ENCODE data around the gene LYPD8.

Gene LYPD8

DNA sequence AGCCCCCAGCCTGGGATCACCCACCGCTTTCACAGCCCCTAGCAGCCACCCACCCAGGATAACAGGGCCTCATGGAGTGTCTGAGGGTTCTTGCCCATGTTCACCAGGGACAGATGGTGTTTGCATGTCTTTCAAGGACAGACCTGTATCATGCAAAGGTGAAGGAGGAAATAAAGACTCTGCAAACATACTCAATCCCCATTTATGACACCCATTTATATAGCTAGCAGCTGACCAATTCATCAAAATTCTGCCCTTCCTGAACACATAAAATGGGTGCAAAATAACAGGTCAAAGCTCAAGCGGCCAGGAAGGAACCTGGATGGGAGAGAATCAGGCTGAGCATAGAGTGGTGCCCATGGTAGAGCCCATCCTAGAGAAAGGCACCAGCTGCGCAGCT, 32.8 kb upstream of the LYPD8 start:
- H3K9ac ChIP-seq (ENCODE audit: low read depth, low read length), result no peak overlapping the region
- H3K4me3 ChIP-seq (ENCODE audit: low read length), result no peak overlapping the region
- no peak overlapping the region for H3K27ac ChIP-seq (ENCODE audit: low read length)
- no peaks in the 10 kb centered on the region for H3K4me1 ChIP-seq (ENCODE audit: insufficient read depth, low read length)
- H3K27me3 ChIP-seq (ENCODE audit: insufficient read depth, low read length), result no peaks in the 10 kb centered on the region
- peaks cover 88% of the 10 kb centered on the region for H3K9me3 ChIP-seq (ENCODE audit: insufficient read depth, low read depth, low read length)
- no peaks in the 10 kb centered on the region for H3K36me3 ChIP-seq (ENCODE audit: insufficient read depth, low read depth, low read length)

- no peak overlapping the region for H3K4me3 ChIP-seq (ENCODE audit: low read length)
- H3K27ac ChIP-seq (ENCODE audit: low read length), result no peak overlapping the region
- H3K9ac ChIP-seq (ENCODE audit: low read depth, low read length), result no peak overlapping the region
- no peaks in the 10 kb centered on the region for H3K36me3 ChIP-seq (ENCODE audit: insufficient read depth, low read depth, low read length)
- no peaks in the 10 kb centered on the region for H3K27me3 ChIP-seq (ENCODE audit: insufficient read depth, low read length)
- peaks cover 88% of the 10 kb centered on the region for H3K9me3 ChIP-seq (ENCODE audit: insufficient read depth, low read depth, low read length)
- no peaks in the 10 kb centered on the region for H3K4me1 ChIP-seq (ENCODE audit: insufficient read depth, low read length)
These were observed 31.9 kb upstream of the LYPD8 start for GRCh38 chr1:248787430-248787829.

DNA sequence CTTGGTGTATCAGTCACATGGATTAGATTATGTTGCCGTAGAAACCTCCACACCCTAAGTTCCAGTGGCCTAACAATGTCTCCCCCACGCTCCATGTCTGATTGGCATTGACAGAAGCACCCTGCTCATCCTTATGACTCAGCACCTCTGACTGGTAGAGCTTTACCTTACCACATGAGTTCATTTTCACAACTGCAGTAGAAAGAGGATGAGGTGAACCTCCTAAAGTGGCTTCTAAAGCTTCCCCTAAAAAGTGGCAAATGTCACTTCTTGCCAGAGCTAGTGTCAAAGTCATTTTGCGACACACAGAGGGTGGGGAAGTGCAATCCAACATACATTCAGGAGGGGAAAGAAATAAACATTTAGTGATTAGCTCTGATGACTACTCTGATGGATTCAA, 30.6 kb upstream of the LYPD8 start:
- Histone ChIP-seq H3K4me1 (ENCODE audit: insufficient read depth, low read length) (no peaks in the 10 kb centered on the region), H3K9me3 (ENCODE audit: insufficient read depth, low read depth, low read length) (peaks cover 92% of the 10 kb centered on the region), H3K9ac (ENCODE audit: low read depth, low read length) (no peak overlapping the region)

DNA sequence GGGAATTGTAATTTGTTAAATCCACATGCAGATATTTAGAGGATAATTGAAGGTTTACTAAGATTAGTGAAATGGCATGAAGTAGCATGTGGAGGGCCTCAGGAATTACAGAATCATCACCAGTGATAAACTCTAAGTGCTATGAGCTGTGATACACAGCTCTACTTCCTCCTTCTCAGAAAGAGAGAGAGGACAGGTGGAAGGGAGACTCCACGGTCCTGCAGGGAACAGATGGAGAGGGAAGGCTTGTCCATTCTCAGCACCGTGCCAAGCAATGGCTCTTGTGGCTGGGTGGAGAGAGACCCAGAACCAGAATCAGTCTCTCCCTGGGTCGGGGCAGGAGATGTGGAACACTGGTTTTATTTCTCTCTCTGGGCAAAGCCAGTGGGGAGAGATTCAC, 27.8 kb upstream of the LYPD8 start:
- no peaks in the 10 kb centered on the region for H3K27me3 ChIP-seq (ENCODE audit: insufficient read depth, low read length)
- H3K27ac ChIP-seq (ENCODE audit: low read length), result no peak overlapping the region
- H3K4me1 ChIP-seq (ENCODE audit: insufficient read depth, low read length), result no peaks in the 10 kb centered on the region
- no peak overlapping the region for H3K9ac ChIP-seq (ENCODE audit: low read depth, low read length)
- peaks cover 95% of the 10 kb centered on the region for H3K9me3 ChIP-seq (ENCODE audit: insufficient read depth, low read depth, low read length)
- no peaks in the 10 kb centered on the region for H3K36me3 ChIP-seq (ENCODE audit: insufficient read depth, low read depth, low read length)
- no peak overlapping the region for H3K4me3 ChIP-seq (ENCODE audit: low read length)

More for the DNA sequence above, 30.6 kb upstream of the LYPD8 start:
- Histone ChIP-seq H3K4me3 (ENCODE audit: low read length) (no peak overlapping the region; the same call in 1 of the 2 replicates), H3K27me3 (ENCODE audit: insufficient read depth, low read length) (no peaks in the 10 kb centered on the region), H3K27ac (ENCODE audit: low read length) (no peak overlapping the region), H3K36me3 (ENCODE audit: insufficient read depth, low read depth, low read length) (no peaks in the 10 kb centered on the region)

DNA sequence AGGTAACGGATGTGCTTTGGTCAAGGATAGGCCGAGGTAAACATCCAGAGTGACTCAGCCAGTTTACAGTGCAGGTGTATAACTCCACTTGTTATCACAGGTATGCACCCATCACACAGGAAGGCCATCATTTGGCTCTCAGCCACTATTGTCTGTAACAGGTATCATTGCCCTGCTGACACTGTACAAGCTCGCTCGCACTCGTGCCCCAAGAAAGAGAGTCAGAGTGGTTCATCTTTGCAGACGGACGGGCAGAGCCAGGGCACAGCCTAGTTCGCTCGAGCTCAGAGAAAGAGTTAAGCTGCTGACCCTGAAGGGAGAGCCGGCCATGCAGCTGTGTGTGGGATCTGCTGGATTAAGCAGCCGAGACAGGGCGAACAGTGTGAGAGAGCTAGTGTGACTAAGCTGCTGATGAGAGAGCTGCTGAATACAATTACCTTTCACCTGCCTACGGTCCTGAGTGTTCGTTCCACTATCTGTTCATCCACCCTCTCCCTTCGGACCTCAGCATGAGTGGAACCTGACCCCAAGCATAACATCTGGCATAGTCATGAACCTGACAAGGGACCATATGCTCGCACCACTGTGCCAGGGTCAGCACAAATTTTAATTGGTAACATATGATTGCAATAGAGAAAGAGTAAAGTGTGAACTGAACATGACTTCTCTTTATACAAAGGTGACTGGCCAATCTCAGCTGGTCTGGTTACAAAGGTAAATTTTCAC, 27.0 kb upstream of the LYPD8 start:
- H3K9me3 ChIP-seq (ENCODE audit: insufficient read depth, low read depth, low read length), result peaks cover 93% of the 10 kb centered on the region
- H3K9ac ChIP-seq (ENCODE audit: low read depth, low read length), result no peak overlapping the region
- H3K4me3 ChIP-seq (ENCODE audit: low read length), result no peak overlapping the region

GRCh38 chr1:248779350-248779749, 23.8 kb upstream of the LYPD8 start:
- Histone ChIP-seq H3K9ac (ENCODE audit: low read depth, low read length) (no peak overlapping the region), H3K4me1 (ENCODE audit: insufficient read depth, low read length) (no peaks in the 10 kb centered on the region), H3K27ac (ENCODE audit: low read length) (no peak overlapping the region), H3K36me3 (ENCODE audit: insufficient read depth, low read depth, low read length) (no peaks in the 10 kb centered on the region), H3K4me3 (ENCODE audit: low read length) (no peak overlapping the region), H3K9me3 (ENCODE audit: insufficient read depth, low read depth, low read length) (peaks cover 97% of the 10 kb centered on the region), H3K27me3 (ENCODE audit: insufficient read depth, low read length) (no peaks in the 10 kb centered on the region)

More for the DNA sequence above, 27.0 kb upstream of the LYPD8 start:
- H3K27me3 ChIP-seq (ENCODE audit: insufficient read depth, low read length), result no peaks in the 10 kb centered on the region
- H3K27ac ChIP-seq (ENCODE audit: low read length), result no peak overlapping the region
- H3K36me3 ChIP-seq (ENCODE audit: insufficient read depth, low read depth, low read length), result no peaks in the 10 kb centered on the region
- H3K4me1 ChIP-seq (ENCODE audit: insufficient read depth, low read length), result no peaks in the 10 kb centered on the region

GRCh38 chr1:248778906-248779305, 23.3 kb upstream of the LYPD8 start:
- no peak overlapping the region for H3K27ac ChIP-seq (ENCODE audit: low read length)
- H3K9me3 ChIP-seq (ENCODE audit: insufficient read depth, low read depth, low read length), result peaks cover 94% of the 10 kb centered on the region
- no peak overlapping the region for H3K9ac ChIP-seq (ENCODE audit: low read depth, low read length)
- no peaks in the 10 kb centered on the region for H3K36me3 ChIP-seq (ENCODE audit: insufficient read depth, low read depth, low read length)
- no peaks in the 10 kb centered on the region for H3K4me1 ChIP-seq (ENCODE audit: insufficient read depth, low read length)
- H3K4me3 ChIP-seq (ENCODE audit: low read length), result no peak overlapping the region
- H3K27me3 ChIP-seq (ENCODE audit: insufficient read depth, low read length), result no peaks in the 10 kb centered on the region

GRCh38 chr1:248776991-248777390, 21.4 kb upstream of the LYPD8 start:
- H3K27ac ChIP-seq (ENCODE audit: low read length), result no peak overlapping the region
- H3K9me3 ChIP-seq (ENCODE audit: insufficient read depth, low read depth, low read length), result peaks cover 93% of the 10 kb centered on the region
- H3K36me3 ChIP-seq (ENCODE audit: insufficient read depth, low read depth, low read length), result no peaks in the 10 kb centered on the region
- H3K9ac ChIP-seq (ENCODE audit: low read depth, low read length), result no peak overlapping the region
- H3K4me1 ChIP-seq (ENCODE audit: insufficient read depth, low read length), result no peaks in the 10 kb centered on the region
- no peaks in the 10 kb centered on the region for H3K27me3 ChIP-seq (ENCODE audit: insufficient read depth, low read length)
- H3K4me3 ChIP-seq (ENCODE audit: low read length), result no peak overlapping the region

DNA sequence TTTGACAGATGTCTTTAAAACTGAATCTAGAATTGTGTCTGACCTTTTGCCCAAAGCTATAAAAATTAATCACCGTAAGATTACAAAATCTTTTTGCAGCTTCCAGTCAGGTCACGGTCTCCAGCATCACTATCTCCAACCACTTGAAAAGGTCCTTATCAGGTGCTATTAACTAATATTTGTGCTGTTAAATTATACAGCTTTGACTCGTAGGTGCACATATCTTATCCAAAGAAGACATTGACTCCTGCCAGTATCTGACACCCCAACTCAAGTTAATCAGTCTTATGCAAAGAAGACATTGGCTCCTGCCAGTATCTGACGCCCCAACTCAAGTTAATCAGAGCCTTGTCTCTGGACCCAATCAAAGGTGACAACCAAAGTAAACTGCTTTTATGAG, 19.9 kb upstream of the LYPD8 start:
- Histone ChIP-seq H3K4me3 (ENCODE audit: low read length) (no peak overlapping the region), H3K36me3 (ENCODE audit: insufficient read depth, low read depth, low read length) (no peaks in the 10 kb centered on the region), H3K9ac (ENCODE audit: low read depth, low read length) (no peak overlapping the region), H3K27me3 (ENCODE audit: insufficient read depth, low read length) (no peaks in the 10 kb centered on the region), H3K4me1 (ENCODE audit: insufficient read depth, low read length) (no peaks in the 10 kb centered on the region), H3K9me3 (ENCODE audit: insufficient read depth, low read depth, low read length) (peaks cover 83% of the 10 kb centered on the region), H3K27ac (ENCODE audit: low read length) (no peak overlapping the region)

- no peak overlapping the region for H3K9ac ChIP-seq (ENCODE audit: low read depth, low read length)
- H3K4me1 ChIP-seq (ENCODE audit: insufficient read depth, low read length), result no peaks in the 10 kb centered on the region
- no peaks in the 10 kb centered on the region for H3K36me3 ChIP-seq (ENCODE audit: insufficient read depth, low read depth, low read length)
- no peak overlapping the region for H3K4me3 ChIP-seq (ENCODE audit: low read length)
- peaks cover 67% of the 10 kb centered on the region for H3K9me3 ChIP-seq (ENCODE audit: insufficient read depth, low read depth, low read length)
- H3K27ac ChIP-seq (ENCODE audit: low read length), result no peak overlapping the region
- no peaks in the 10 kb centered on the region for H3K27me3 ChIP-seq (ENCODE audit: insufficient read depth, low read length)
These were observed 4.1 kb upstream of the LYPD8 start for GRCh38 chr1:248759644-248760043.

DNA sequence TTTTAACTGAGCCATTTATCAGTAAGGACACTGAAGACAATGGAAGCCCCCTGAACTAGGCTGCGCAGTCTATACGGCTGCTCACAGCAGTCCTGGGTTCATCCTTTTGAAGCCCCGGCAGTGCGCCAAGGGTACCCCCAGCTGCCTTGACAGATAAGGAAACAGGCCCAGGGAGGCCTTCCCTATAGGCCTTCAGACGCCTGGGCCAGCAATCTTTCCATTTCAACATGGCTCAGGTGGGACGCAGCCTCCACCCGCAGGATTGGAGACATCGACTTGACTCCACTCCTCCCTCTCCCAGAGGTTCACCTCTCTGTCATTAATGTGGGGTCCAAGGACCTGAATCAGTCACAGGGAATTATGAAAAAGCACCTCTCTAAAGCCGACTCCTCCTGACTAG, 2.8 kb upstream of the LYPD8 start:
- Histone ChIP-seq H3K4me1 (ENCODE audit: insufficient read depth, low read length) (no peaks in the 10 kb centered on the region), H3K9me3 (ENCODE audit: insufficient read depth, low read depth, low read length) (peaks cover 80% of the 10 kb centered on the region), H3K9ac (ENCODE audit: low read depth, low read length) (no peak overlapping the region), H3K4me3 (ENCODE audit: low read length) (no peak overlapping the region), H3K36me3 (ENCODE audit: insufficient read depth, low read depth, low read length) (no peaks in the 10 kb centered on the region), H3K27me3 (ENCODE audit: insufficient read depth, low read length) (no peaks in the 10 kb centered on the region), H3K27ac (ENCODE audit: low read length) (no peak overlapping the region)

GRCh38 chr1:248757784-248758195, 2.2 kb upstream of the LYPD8 start:
- Histone ChIP-seq H3K27me3 (ENCODE audit: insufficient read depth, low read length) (no peaks in the 10 kb centered on the region), H3K4me3 (ENCODE audit: low read length) (no peak overlapping the region), H3K4me1 (ENCODE audit: insufficient read depth, low read length) (no peaks in the 10 kb centered on the region), H3K9me3 (ENCODE audit: insufficient read depth, low read depth, low read length) (peaks cover 85% of the 10 kb centered on the region), H3K27ac (ENCODE audit: low read length) (no peak overlapping the region), H3K36me3 (ENCODE audit: insufficient read depth, low read depth, low read length) (no peaks in the 10 kb centered on the region), H3K9ac (ENCODE audit: low read depth, low read length) (no peak overlapping the region)

All from iPS-20b (cell line).